GM21381 (cell line): Measurements from ENCODE around the gene TXK.

Experiments
- ATAC-seq: cut with Tn5 transposase; IDR thresholded peaks from one replicate; pipeline ENCODE4 v1.9.1; 2021; ENCODE audit warnings: mild to moderate bottlenecking, moderate library complexity; ENCODE audit not compliant: unreplicated experiment

TXK gene

GRCh38 chr4:48064349-48064748 is 69.7 kb downstream of the TXK start:
- no peak for ATAC-seq

GRCh38 chr4:48058617-48059530 is 75.2 kb downstream of the TXK start:
- ATAC-seq: no peak

DNA sequence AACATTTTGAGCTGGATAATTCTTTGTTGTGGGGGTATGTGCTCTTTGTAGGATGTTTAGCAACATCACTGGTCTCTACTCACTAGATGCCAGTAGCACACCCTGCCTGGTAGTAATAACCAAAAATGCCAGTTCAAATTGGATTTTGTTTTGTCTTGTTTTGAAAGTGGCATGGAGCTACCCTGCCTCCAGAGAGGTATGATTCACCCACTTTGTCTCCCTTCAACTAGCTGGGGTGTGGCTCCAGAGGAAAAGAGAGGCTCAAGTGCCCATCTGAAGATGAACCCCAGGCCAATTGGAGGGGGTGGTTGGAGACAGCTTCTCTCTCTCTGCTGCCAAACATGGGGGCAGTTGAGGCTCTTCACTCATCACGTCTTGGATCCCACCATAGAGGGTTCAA is 83.0 kb downstream of the TXK start:
- no peak for ATAC-seq

DNA sequence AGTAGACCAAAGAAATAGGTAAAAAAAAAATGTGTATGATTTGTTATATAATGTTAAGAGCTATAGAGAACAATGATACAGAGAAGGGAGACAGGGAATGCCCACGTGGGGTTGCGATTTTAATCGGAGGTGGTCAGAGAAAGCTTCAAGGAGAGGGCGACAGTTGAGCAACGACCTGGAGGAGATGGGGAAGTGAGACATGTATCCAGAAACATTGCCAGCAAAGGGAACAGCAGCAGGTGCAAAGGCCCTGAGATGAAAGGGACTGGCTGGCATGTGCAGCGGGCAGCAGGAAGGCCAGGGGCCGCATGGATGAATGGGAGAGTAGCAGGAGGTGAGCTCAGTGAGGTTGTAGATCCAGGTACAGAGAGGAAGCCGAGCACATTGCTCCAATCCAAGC is 84.6 kb downstream of the TXK start:
- ATAC-seq: no peak

DNA sequence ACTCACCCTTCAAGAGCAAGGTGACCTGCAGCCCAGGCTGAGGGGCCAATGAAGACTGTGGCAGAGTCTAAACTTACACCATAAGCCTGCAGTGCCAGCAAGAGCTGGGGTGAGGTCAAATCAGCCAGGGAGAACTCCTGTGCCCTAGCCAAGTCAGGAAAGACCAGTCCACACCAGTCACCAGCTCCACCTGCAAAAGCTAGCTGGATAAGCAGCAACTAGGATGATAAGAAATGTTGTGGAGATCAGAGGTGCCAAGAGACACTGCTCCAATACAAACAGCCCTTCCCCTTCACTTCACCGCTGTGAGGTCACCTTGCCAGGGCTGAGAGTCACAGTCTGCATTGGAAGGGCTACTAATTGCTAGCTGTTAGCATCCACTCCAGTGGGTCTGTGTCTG is 86.2 kb downstream of the TXK start:
- ATAC-seq: peak; percentile 3

- ATAC-seq: peak; percentile 94
These were observed 86.6 kb downstream of the TXK start for GRCh38 chr4:48047421-48047844.

- ATAC-seq: no peak
These were observed 88.0 kb downstream of the TXK start for GRCh38 chr4:48046059-48046458.

DNA sequence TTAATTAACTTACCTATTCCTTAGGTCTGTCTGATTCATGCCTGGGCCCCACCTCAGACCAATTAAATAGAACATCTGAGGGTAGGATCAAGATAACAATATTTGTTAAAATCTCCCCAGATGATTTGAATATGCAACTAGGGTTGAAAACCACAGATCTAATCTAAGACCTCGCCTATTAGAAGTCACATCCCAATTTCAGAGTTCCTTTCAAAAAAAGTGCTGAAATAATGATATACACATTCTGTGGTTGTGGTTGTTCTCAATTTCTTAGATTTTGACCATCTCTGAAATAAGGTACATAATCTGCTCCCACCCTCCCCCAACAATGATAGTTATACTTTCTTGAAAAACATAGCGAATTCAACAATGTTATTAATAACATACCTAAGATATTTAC is 89.8 kb downstream of the TXK start:
- no peak for ATAC-seq

GRCh38 chr4:48043504-48043903 is 90.5 kb downstream of the TXK start:
- ATAC-seq: no peak

GRCh38 chr4:48042979-48043461 is 91.0 kb downstream of the TXK start:
- peak; percentile 45 for ATAC-seq

DNA sequence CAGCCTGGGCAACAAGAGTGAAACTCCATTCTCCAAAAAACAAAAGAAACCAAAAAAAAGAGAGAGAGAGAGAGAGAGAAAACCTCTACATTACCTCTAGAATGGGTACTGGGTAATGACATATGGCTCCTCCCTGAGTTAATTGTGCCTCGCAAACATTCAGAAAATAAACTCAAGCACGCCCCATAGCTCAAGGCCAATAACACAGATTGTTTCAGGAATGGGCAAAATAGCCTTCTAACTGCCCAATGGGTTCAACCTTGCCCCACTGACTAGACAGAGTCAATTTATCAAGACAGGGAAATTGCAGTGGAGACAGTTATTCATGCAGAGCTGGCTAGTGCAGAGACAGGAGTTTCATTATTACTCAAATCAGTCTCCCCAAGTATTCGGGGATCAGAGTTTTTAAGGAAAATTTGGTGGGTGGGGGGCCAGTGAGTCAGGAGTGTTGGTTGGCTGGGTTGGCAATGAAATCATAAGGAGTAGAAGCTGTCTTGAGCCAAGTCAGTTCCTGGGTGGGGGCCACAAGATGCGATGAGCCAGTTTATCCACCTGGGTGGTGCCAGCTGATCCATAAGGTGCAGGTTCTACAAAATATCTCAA is 92.4 kb downstream of the TXK start:
- no peak for ATAC-seq

DNA sequence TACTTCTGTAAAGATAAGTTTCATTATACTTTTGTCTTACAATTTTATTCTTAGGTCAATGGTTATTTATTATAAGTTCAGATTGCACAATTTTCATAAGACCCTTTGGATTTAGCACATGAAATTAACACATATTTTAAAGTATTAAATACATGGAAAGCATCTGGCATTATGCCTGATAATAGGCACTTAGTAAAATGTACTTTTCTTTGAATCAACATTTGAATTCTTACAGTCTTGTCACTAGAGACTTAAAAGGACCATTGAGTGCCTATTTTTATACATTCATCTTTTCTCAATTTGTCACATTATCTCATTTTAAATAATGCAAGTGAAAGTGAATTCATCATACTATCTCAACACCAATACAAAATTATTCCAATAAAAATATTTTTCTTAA is 94.5 kb downstream of the TXK start:
- ATAC-seq: no peak

- no peak for ATAC-seq
These were observed 95.4 kb downstream of the TXK start for GRCh38 chr4:48038666-48039065.

DNA sequence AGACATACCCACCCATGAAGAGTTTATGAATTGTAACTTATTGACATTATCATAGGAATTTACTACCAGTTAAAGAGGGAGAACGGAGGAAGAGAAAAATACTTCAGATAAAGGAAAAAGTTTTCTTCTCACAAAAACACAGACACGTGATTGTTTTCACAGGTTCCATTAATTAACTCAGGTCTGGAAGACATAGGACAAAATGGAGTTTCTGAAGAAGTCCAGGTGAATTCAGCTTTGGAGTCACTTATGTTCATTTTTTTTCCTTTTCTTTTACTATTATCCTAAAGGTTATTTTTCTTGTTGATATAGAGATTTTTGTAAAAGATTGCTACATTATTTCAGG is 97.0 kb downstream of the TXK start:
- ATAC-seq: no peak

DNA sequence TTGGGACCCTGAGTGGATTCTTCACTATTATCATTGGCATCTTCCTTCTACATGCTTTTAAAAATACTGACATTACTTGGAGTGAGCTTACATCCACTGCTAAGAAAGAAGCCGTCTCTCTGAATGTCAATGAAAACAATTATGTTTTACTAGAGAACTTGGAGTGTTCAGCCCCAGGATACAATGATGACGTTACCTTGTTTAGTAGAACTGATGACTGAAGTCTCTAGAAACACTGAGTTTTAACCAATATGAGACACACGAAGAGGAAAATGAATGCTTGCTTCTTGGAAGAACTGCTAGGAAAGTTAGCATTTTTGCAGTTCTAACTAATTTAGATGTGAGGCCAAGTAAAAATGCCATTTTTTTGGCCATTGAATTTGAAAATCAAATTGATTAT is 98.1 kb downstream of the TXK start:
- no peak for ATAC-seq

DNA sequence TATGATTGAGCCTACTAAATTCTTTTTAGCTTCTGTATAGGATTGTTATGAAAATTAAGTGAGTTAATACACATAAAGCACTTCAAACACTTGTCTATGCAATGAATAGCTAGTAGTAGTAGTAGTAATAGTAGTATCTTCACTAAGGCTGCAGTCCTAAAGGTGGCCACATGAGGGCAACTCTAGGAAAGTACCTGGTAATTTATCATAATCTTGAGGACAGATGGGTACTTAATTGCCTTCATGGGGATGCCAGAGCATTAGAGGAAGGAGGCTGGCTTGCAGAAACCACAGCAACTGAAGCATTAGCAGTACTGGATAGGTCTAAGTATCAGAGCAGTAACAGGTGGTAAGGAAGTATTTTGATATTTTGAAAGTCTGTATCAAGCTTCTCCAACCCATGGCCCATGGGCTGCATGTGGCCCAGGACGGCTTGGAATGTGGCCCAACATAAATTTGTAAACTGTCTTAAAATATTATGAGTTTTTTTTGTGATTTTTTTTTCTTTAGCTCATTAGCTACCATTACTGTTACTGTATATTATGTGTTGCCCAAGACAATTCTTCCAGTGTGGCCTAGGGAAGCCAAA is 100.1 kb downstream of the TXK start:
- ATAC-seq: peak; percentile 46

DNA sequence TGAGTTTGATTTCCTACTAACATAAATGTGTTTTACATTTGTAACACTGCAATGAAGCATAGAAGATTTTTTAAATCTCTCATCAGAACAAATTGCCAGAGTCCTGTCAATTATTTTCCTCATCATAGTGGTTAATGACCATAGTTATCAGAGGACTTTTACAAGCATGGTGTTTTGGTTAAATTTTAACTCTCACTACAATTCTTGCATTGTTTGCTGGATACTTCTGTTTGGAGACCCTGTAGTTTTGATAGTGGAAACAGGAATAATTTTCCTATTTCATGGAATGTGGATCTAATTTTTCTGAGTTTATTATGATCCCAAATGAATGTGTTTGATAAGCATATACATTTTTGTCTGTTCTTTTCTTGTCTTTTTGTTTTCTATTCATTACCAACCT is 100.6 kb downstream of the TXK start:
- ATAC-seq: no peak

DNA sequence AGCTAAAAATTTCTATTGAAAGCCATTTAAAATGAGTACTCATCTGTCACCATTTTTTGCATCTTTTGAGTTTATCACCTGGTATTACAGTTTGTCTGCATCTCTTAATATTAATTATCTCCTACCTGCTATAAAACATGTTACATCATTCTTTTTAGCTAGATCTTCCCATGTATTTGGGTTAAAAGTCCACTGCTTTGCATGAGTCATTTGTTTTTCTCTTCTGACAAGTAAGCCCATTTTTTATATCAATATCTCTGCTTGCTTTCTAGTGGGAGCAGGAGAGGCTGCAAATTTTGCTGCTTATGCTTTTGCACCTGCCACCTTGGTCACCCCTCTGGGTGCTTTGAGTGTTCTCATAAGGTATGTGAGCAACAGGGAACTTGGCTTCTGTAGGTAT is 101.3 kb downstream of the TXK start:
- no peak for ATAC-seq

GRCh38 chr4:48031802-48032525 is 102.1 kb downstream of the TXK start:
- no peak for ATAC-seq

DNA sequence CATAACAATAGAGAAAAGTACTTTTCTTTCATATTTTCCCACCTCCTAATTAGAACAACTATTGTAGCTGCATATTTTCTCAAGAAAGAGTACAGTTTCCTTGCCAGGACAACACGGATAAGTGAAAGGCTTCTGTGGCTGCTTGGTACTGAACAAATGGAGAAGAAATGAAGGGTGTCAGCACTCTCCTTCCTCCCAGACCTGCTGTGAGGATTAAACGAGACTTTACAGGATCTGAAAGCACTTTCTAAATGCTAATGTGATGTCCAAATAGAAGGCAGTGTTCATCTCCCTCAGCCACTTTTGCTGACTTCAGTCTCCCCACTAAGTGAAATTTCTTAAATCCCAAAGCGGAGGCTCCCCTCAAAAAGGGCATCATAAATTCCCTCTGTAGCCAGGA is 103.6 kb downstream of the TXK start:
- ATAC-seq: no peak

DNA sequence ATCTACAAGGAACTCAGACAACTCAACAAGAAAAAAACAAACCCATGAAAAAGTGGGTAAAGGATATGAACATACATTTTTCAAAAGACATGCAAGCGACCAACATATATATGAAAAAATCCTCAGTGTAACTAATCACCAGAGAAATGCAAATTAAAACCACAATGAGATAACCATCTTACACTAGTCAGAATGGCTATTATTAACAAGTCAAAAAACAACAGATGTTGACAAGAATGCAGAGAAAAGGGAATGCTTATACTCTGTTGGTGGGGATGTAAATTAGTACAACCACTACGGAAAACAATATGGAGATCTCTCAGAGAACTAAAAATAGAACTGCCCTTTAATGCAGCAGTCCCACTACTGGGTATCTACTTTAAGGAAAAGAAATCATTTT is 105.4 kb downstream of the TXK start:
- ATAC-seq: peak; percentile 46
